PC-3 (cell line): ENCODE measurements around the gene CCDC154.

Source experiments
- EZH2 ChIP-seq: fragments of 300-600 bp; sonication (generic); IDR thresholded peaks from one replicate; pipeline ENCODE4 v1.6.1; 2017; ENCODE audit warnings: antibody characterized with exemption, mild to moderate bottlenecking, low read length; ENCODE audit not compliant: unreplicated experiment
- EZH2phosphoT487 ChIP-seq: fragments of 300-600 bp; sonication (generic); IDR thresholded peaks from 2 replicates; pipeline ENCODE4 v1.6.1; 2018; ENCODE audit warnings: mild to moderate bottlenecking, antibody characterized with exemption, low read length, borderline replicate concordance
- TF ChIP-seq, protein P1 (sequence below): fragments of 300-600 bp; sonication (generic); conservative IDR thresholded peaks from 2 replicates; pipeline ENCODE4 v1.5.1; 2017; ENCODE audit warnings: antibody characterized with exemption, low read depth, mild to moderate bottlenecking, low read length

DNA sequence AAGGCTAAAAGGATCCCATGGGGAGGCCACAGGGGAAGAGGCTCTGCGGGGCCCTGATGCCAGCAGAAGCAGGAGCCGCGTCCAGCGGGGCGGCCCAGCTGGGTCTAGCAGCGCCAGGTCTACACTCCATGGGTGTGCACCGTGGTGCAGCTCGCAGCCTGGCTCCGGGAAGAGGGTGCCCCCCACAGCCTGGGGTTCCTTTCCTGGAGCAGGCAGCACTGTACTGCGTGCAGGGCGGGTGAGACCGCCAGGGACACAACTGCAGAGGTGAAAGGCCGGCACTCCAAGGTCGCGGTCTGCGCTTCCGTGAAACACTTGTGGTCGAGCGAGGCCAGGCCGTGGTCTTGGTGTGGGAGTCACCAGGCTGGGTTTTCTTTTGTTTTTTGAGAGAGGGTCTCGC, 6.5 kb upstream of the CCDC154 start:
- TF ChIP-seq, protein P1, sequence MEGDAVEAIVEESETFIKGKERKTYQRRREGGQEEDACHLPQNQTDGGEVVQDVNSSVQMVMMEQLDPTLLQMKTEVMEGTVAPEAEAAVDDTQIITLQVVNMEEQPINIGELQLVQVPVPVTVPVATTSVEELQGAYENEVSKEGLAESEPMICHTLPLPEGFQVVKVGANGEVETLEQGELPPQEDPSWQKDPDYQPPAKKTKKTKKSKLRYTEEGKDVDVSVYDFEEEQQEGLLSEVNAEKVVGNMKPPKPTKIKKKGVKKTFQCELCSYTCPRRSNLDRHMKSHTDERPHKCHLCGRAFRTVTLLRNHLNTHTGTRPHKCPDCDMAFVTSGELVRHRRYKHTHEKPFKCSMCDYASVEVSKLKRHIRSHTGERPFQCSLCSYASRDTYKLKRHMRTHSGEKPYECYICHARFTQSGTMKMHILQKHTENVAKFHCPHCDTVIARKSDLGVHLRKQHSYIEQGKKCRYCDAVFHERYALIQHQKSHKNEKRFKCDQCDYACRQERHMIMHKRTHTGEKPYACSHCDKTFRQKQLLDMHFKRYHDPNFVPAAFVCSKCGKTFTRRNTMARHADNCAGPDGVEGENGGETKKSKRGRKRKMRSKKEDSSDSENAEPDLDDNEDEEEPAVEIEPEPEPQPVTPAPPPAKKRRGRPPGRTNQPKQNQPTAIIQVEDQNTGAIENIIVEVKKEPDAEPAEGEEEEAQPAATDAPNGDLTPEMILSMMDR: no peak
- no peak for TF ChIP-seq EZH2phosphoT487
- no peak for TF ChIP-seq EZH2
